Keratinocyte (primary cell): ENCODE results near the gene RPS6KA5.

ENCODE experiments used
- EZH2 ChIP-seq: IDR thresholded peaks from one replicate; pipeline ENCODE4 v1.6.1; 2012; ENCODE audit warnings: inconsistent platforms, mild to moderate bottlenecking, low read length, moderate library complexity
- TF ChIP-seq, protein P1 (sequence below), 3 experiments: IDR thresholded peaks in 1 of 3; conservative IDR thresholded peaks in 1 of 3; optimal IDR thresholded peaks in 1 of 3; 2 replicates in 2 of 3; 3 replicates in 1 of 3; pipeline versions ENCODE3 to v1.5.1; 2011; ENCODE audit warnings: low read length in 3 of 3, mild to moderate bottlenecking in 3 of 3, moderate library complexity in 2 of 3, control low read depth in 1 of 3, inconsistent platforms in 1 of 3; ENCODE audit not compliant: insufficient read depth in 2 of 3; ENCODE audit errors: extremely low read depth in 1 of 3

DNA sequence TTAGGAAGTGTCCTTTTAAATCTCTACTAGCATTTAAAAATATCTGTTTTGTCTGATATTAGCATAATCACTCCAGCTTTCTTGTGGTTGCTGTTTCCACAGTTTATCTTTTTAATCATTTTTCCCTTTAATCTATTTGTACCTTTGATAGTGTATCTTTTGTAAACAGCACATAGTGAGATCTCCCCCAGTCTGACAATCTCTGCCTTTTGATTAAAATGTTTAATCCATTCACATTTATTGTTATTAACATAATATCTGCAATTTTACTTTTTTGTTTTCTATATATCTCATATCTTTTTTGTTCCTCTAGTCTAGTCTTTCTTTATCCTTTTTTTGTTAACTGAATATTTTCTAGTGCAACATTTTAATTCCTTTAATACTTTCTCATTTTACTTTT lies 104.2 kb downstream of the RPS6KA5 start:
- no peak for TF ChIP-seq EZH2
- TF ChIP-seq, protein P1, sequence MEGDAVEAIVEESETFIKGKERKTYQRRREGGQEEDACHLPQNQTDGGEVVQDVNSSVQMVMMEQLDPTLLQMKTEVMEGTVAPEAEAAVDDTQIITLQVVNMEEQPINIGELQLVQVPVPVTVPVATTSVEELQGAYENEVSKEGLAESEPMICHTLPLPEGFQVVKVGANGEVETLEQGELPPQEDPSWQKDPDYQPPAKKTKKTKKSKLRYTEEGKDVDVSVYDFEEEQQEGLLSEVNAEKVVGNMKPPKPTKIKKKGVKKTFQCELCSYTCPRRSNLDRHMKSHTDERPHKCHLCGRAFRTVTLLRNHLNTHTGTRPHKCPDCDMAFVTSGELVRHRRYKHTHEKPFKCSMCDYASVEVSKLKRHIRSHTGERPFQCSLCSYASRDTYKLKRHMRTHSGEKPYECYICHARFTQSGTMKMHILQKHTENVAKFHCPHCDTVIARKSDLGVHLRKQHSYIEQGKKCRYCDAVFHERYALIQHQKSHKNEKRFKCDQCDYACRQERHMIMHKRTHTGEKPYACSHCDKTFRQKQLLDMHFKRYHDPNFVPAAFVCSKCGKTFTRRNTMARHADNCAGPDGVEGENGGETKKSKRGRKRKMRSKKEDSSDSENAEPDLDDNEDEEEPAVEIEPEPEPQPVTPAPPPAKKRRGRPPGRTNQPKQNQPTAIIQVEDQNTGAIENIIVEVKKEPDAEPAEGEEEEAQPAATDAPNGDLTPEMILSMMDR (optimal IDR thresholded peaks at IDR 0.05 in 1 of 3, IDR thresholded peaks at IDR 0.05 in 1 of 3, conservative IDR thresholded peaks at IDR 0.05 in 1 of 3; ENCODE audit: extremely low read depth in 1 of 3, insufficient read depth in 2 of 3, low read length in 3 of 3) = no peak
